GM19239 (cell line): ENCODE results near the gene SPACA7.

Experiments used
- DNase-seq: peaks from one replicate; pipeline ENCODE4 v3.0.0; 2011; ENCODE audit warnings: low spot score; ENCODE audit not compliant: insufficient read length
- FAIRE-seq: peaks from 2 replicates; lab custom pipeline; 2011; peaks lifted over from hg19 to GRCh38; lab: Jason Lieb, UNC

SPACA7 gene

DNA sequence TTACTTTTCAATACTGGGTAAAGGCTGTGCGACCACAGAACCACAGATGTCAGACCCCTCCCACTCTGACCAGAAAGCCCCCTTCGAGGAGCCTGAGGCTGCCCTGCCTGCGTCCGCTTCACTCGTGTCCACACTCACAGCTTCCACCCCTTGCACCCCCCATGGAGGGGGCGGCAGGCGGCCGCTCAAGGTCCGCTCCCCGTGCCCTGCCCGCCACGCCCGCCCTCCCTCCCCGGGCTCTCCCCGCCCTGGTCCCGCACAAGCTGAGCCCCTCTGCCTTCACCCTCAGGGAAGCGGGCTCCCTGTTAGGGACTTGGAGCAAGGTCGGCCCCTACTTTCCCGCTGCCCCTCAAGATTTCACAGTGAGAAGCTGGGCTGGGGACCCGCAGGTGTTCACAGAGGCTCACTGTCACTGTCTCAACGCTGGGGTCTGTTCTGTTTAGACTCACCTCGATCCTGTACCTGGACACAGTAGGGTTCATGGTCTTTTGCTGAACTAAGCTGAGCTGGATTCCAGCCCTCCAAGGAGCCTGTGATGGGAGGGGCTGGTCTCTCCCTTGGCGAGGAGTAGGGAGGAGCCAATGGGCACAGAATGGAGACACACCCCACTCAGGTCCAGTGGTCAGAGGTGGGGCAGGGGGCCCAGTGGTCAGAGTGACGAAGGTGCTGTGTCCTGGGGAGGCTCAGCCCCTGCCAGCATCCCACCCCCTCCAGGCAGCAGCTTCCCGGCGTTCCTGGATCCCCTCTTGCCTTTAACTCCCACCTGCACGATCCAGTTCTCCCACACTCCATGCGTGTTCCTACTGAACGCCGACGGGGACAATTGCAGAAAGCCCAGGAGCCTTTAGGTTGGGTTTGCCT, 69.5 kb downstream of the SPACA7 start:
- DNase-seq = no peak

DNA sequence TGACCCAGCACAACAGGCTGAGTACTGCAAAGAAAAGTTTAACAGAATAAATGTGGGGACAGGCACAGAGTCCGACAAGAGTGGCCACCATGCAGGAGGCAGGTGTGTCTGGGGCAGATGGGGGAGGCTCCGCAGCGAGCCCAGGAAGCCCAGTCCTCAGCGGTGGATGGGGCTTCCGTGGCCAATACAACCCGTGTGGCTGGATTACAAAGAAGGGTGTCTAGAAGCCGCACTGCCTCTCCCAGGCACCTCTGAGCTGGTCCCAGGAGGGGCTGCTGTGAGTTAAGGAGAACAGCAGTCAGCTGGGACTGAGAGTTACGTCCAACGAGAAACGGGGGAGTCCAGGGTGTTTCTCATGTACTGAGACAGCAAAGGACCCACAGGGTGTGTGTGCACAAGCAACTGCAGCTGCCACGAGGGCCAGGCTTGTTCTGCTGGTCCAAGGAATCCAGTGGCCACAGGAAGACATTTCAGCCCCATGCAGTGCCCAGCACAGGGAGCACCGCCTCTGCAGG, 70.2 kb downstream of the SPACA7 start:
- FAIRE-seq (no peak), DNase-seq (no peak)

More for the DNA sequence above, 69.5 kb downstream of the SPACA7 start:
- FAIRE-seq = no peak

GRCh38 chr13:112446867-112447266, 70.7 kb downstream of the SPACA7 start:
- DNase-seq = no peak
- FAIRE-seq = no peak

GRCh38 chr13:112447306-112447705, 71.2 kb downstream of the SPACA7 start:
- DNase-seq (no peak), FAIRE-seq (no peak)

GRCh38 chr13:112447761-112448603, 71.8 kb downstream of the SPACA7 start:
- DNase-seq (no peak), FAIRE-seq (no peak)

- no peak for DNase-seq
Measured at GRCh38 chr13:112448621-112449544, 72.7 kb downstream of the SPACA7 start.

GRCh38 chr13:112449545-112449930, 73.4 kb downstream of the SPACA7 start:
- DNase-seq (no peak), FAIRE-seq (no peak)

More at GRCh38 chr13:112448621-112449544, 72.7 kb downstream of the SPACA7 start:
- FAIRE-seq = no peak

- FAIRE-seq (no peak), DNase-seq (no peak)
Measured at GRCh38 chr13:112450118-112450903, 74.2 kb downstream of the SPACA7 start.

DNA sequence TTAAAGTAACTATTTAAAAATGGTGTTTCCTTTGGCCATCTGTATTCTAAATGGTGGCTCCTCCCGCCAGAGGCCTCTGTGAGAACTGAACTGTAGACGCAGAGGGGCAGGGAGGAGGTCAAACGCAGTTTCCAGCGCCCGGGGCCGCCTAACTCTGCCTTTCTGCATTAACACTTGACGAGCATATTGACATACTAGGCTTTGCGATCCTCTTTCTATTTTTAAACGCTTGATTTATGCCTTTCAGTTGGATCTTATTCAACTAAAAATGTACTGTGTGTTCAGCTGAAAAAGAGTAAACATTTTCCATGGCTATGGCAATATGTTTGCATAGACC, 74.7 kb downstream of the SPACA7 start:
- no peak for FAIRE-seq
- no peak for DNase-seq

GRCh38 chr13:112451512-112452379, 75.6 kb downstream of the SPACA7 start:
- no peak for DNase-seq
- FAIRE-seq = no peak

DNA sequence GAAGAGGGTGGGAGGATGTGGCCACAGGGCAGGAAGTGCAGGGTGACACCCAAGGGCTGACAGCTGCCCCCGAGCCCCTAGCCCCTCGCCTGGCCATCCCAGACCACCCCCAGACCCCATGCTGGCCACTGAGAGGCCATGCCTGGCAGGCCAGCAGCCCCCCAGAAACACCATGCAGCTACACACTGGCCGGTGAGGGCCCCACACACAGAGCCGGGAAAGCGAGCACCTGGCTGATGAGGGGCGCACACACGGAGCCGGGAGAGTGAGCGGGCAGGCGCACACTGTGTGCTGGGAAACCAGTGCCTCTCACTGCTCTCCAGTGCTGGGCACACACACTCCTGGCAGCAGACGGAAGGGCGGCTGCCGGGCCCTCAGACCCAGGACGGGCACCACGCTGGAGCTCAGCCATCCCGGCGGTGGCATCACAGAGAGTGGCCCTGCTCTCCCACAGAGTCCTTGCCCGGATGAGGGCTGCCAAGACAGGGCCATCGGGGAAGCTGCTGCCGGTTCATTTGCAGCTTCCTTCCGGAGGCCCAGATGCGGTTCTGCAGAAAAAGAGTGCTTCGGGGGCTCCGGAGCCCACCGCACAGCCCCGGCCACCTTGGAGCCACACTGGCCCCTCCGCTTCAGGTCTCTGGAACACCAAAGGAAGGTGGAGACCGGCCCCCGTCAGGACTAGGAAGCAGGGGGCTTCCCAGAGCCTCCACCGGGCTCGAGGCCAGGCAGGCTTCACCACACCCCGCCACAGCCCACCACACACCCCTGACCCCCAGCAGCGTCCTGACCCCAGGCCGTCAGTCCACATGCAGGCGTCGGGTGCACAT, 76.4 kb downstream of the SPACA7 start:
- DNase-seq (no peak), FAIRE-seq (no peak)

- FAIRE-seq (no peak), DNase-seq (no peak)
Measured at GRCh38 chr13:112453207-112453829, 77.2 kb downstream of the SPACA7 start.

DNA sequence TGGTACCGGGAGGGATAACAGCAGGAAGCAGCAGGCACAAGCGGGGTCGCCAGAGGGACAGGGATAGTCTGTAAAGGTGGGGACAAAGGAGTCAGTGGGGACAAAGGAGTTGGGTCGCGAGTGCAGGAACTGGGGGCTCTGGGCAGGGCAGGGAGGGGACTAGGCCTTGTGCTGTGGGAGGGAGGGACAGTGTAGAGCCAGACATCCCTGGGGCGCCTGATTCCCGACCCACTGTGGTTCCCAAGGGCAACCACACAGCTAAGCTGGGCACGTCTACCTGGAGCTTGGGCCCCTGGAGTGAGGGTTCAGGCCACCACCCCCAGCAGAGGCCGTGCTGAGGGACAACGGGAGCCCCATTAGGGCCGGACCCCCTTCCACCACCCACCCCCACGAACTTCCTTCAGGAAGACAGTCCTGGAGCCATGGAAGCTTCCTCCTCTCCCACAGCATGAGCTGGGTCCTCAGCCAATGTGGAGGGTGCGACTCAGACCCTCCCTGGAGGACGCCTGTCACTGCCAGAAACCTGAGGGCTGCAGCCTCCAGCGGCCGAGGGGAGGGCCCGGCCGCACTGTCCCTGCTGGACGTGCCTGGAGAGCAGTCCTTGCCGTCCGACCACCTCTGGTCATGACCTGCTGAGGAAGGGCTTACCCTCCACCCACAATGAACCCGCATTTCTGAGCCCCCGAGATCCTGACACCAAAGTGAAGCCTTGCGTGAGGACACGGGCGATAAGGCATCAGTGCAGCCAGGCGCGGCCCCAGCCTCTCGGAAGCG, 77.9 kb downstream of the SPACA7 start:
- DNase-seq (no peak), FAIRE-seq (no peak)

DNA sequence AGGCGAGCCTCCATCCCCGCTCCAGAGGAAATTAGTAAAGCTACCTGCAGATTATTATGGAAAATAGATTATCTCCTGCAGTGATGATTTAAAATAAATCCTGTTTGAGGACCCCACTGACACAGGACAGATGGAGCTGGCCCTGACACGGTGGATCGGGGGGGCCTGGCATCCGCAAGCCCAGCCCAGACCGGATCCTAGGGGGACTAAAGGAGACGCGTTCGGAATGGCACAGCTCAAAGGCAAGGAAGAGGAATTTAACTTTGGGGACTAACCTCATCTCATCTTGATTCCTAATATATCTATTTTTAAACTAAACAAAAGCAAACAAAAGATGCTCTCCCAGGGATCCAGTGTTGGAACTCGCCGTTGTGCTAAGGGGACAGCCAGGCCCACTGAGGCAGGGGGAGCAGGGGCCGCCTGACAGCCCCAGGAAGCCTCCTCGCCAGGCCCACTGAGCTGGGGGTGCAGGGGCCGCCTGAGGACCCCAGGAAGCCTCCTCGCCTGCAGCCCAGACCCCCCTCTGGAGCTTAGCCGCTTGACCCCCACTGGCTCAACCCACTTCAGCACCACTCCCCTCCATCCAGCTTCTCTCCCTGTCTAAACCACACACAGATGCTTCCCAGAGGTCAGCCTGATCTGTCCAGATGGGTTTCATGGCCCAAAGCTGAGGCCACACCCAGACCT, 78.6 kb downstream of the SPACA7 start:
- no peak for FAIRE-seq
- DNase-seq = no peak

- FAIRE-seq (no peak), DNase-seq (no peak)
Measured at GRCh38 chr13:112455476-112456059, 79.4 kb downstream of the SPACA7 start.
